Frontal cortex (tissue), 4 donors: ENCODE measurements around the gene ENTPD2. TPM values are rescaled to one million over a fixed set of nuclear protein-coding genes. Genes with fewer than 3 reads are reported as not detected.

Experiments used
- DNase-seq, 2 donors: peaks; one replicate each; pipeline ENCODE4 v3.0.0; 2012; ENCODE audit warnings: low spot score in 2 of 2
- FAIRE-seq: peaks from 2 replicates; lab custom pipeline; 2012; peaks lifted over from hg19 to GRCh38; lab: Jason Lieb, UNC
- total RNA-seq: library from RNA; depleted of rRNA; stranded (reverse); fragments of >200 nt; gene quantifications from one replicate; pipeline ENCODE4 v1.2.3, GENCODE V29; 2014
- donor health status: control.
- donor health status: control.
- donor health status: control.

Gene ENTPD2
- total RNA-seq, 1 donor from 2014 or later: 0.82 TPM

GRCh38 chr9:137049544-137050449 lies 4.1 kb downstream of the ENTPD2 start:
- DNase-seq: peak; percentile 71 to 80

DNA sequence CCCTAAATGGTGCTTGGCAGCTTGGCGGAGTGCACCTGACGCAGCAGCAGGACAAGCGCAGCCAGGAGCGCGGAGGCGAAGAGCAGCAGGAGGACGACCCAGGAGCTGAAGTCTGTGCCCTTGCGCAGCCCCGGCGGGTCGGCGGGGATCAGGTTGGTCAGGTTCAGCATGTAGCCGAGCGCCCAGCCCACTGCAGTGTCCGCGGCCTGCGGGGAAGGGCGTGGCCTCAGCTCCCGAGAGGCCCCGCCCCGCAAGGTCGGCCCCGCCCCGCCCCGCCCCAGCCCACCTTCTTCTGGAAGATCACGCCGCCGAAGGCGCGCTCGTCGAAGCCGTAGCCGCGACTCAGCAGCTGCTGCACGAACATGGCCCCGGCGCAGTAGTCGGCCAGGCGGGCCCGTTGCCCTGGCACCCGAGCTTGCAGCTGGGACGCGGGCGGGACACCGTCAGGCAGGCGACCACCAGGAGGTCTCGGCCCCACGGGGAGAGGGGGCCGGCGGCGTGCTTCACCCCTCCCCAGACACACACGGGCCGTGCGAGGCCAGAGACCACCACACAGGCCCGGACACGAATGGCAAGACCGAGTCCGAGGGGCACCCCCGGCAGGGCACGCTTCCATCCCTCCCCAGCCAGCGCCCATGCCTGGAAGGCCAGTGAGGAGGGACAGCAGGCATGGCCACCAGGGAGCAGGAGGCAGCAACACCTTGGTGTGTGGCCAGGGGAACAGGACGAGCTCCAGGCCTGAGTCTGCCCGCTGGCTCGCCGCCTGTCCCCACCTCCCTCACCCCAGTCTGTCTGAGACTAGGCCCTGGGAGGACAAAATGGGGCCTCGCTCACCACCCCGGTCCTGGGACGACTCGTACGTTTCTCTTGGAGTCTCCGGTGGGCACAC lies 5.0 kb downstream of the ENTPD2 start:
- FAIRE-seq (no peak), DNase-seq (no peak)

More at GRCh38 chr9:137049544-137050449, 4.1 kb downstream of the ENTPD2 start:
- FAIRE-seq: no peak

- no peak for FAIRE-seq
- DNase-seq: peak; percentile 92 to 93
Observed at GRCh38 chr9:137046088-137046787, 7.6 kb downstream of the ENTPD2 start, which contains the start of gene NPDC1. TSS of gene NPDC1 (minus strand) at chr9:137046177. CDS start at chr9:137045989, 188 bp downstream.

- DNase-seq (no peak), FAIRE-seq (no peak)
Observed at GRCh38 chr9:137045294-137046087, 8.4 kb downstream of the ENTPD2 start.

- FAIRE-seq: no peak
Observed at GRCh38 chr9:137044502-137045177, 9.2 kb downstream of the ENTPD2 start.

GRCh38 chr9:137044037-137044436 lies 9.8 kb downstream of the ENTPD2 start:
- DNase-seq: no peak

More at GRCh38 chr9:137044502-137045177, 9.2 kb downstream of the ENTPD2 start:
- peak in 1 of 2 donors; percentile 68 for DNase-seq

DNA sequence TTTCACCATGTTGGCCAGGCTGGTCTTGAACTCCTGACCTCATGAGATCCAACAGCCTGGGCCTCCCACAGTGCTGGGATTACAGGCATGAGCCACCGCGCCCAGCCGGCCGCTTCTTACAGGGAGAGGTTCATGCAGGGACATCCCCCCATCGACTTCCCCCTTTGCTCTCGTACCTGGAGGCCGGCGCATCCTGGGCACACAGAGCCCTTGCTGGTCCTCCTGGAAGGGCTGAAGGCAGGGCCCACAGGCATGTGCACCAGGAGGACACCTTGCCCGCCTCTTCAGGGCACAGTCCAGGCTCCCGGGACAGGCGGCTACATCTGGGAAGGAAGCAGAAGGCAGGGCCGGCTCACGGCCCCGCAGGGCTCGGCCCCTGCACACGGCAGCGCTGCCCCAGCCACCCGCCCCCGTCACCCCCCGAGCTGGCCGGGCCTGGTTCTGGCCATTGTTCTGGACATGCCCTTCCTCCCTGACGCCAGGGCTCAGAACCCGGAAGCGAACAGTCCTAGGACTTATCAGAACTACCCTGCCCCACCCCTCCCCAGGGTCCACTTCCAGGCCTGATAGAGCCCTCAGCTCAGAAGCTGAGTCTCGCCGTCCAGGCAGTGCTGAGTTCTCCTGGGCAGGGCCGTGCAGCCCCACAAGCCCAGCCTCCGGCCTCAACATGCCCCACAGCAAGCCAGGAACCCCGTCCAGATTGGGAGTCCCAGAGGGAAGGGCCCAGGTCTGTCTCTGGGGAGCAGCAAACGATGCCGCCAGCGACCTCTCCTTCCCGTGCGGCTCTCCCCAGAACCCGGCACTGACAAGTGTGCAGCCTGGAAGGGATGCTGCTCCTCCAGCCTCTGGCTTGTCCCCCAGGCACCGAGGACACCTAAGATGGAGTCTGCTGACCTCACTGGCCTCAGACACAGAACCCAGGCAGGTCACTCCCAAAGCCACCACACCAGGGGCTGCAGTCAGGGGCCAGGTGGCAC lies 10.8 kb downstream of the ENTPD2 start:
- DNase-seq (no peak), FAIRE-seq (no peak)

More at GRCh38 chr9:137044037-137044436, 9.8 kb downstream of the ENTPD2 start:
- FAIRE-seq: no peak

GRCh38 chr9:137041124-137041523 lies 12.7 kb downstream of the ENTPD2 start:
- DNase-seq (no peak), FAIRE-seq (no peak)

DNA sequence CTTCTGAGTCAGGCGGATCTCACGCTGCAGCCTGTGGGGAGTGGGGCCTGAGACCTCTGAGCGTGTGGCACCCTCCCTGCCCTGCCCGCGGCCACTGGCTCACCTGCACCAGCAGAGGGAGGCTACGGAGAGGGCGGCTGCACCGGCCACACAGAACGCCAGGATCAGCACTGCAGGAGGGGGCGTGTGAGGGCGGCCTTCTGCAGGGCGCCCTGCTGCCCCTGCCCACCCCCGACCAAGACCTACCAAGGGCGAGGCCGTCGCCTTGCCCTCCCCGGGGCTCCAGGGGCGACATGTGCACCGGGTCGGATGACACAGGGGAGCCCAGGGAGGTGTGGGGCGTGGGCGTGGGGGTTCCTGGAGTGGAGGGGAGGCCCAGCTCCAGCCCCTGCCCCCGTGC lies 13.3 kb downstream of the ENTPD2 start:
- no peak for DNase-seq
- FAIRE-seq: no peak

GRCh38 chr9:137039611-137040366 lies 14.1 kb downstream of the ENTPD2 start:
- no peak for DNase-seq
- FAIRE-seq: no peak

GRCh38 chr9:137038916-137039315 lies 14.9 kb downstream of the ENTPD2 start:
- FAIRE-seq (no peak), DNase-seq (no peak)

- DNase-seq (no peak), FAIRE-seq (no peak)
Observed at GRCh38 chr9:137037483-137037882, 16.4 kb downstream of the ENTPD2 start.

- DNase-seq: no peak
- FAIRE-seq: no peak
Observed at GRCh38 chr9:137037035-137037434, 16.8 kb downstream of the ENTPD2 start.

DNA sequence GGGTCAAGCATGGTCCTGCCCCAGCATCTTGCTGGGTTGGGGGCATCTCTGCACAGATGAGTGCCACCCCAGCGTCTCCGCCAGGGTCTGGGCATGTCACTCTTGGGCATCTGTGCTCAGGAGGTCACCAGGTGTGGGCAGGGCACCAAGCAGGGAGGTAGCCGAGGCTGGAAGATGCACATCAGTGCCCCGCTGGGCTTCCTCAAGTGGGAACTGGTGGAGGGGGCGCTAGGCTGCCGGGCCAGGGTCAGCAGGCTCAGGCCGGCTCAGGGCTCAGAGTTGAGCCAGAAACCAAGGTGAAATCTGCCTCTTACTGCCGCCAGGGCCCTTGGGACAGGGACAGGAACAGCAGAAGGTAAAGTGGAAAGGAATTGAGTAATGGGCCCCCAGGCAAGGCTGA lies 17.9 kb downstream of the ENTPD2 start:
- DNase-seq (no peak), FAIRE-seq (no peak)

DNA sequence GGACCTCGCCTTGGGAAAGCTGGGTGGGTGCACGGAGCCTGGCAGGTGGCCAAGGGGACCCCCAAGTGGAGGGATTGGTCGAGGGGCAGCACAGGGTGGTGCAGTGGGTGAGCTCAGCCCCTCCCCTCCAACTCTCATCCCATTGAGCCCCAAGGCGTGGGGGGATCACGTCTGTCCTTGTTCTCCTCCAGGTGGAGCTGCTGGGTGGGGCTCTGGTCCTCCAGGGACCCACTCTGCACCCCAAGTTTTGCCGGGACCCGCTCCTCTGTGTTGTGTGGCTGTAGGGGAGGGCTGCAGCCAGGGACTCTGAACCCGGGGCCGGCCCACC lies 18.4 kb downstream of the ENTPD2 start:
- DNase-seq: no peak
- FAIRE-seq: no peak

DNA sequence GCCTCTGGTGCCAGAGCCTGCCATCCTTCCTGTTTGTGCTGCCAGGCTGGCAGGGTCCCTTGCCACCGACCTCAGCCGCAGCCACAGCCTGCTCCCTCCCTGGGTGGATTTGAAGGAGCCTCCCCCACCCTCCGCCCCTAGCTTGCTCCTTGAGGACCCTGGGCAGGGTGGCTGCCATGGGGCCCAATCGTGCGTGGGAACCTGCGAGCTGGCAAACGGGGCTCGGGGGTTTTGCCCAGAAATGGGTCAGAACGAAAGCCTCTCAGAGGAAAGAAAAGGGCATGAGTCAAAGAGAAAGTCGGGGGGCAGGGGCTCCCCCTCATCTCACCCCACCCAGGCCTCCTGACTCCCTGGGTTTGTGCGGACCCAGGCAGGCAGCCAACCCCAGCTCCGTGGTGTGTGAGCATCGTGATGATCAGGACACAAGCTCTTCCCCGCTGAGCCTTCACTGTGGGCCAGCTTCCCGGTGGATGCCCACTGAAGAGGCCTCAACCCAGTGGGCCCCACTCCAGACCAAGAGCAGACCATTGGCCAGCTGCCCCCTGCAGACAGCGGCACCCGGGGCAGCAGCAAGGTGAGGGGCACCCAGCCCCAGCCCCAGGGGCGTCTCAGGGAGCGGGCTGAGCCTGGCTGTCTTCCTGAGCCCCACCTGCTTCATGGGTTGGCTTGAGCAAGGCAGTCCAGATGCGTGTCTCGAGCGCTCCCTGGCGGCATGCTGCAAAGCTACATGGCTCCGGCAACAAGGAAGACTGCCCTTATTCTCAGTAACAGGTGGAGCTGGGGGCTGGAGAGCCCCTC lies 19.0 kb downstream of the ENTPD2 start:
- FAIRE-seq (no peak), DNase-seq (peak; percentile 89 to 92)
